Ectodermal cell (in vitro differentiated cells): ENCODE results near the gene ERC2.
"Not testable (repeated sequence)": the region's sequence is repeated elsewhere in the genome, so short reads cannot be mapped to it uniquely, and the experiment has no call there.

Experiments used
- H3K27ac ChIP-seq: 2 replicates; pipeline ENCODE4 v1.7.0; 2013; ENCODE audit warnings: mild to moderate bottlenecking, low read depth, low read length; ENCODE audit not compliant: insufficient read depth, poor library complexity, severe bottlenecking
- H3K27me3 ChIP-seq: 2 replicates; pipeline ENCODE4 v1.7.0; 2013; ENCODE audit warnings: mild to moderate bottlenecking, low read length; ENCODE audit not compliant: insufficient read depth, control insufficient read depth, poor library complexity, severe bottlenecking
- H3K36me3 ChIP-seq: one replicate; pipeline ENCODE4 v1.7.0; 2013; ENCODE audit warnings: low read length; ENCODE audit not compliant: control insufficient read depth, insufficient read depth
- H3K4me1 ChIP-seq: one replicate; pipeline ENCODE4 v1.7.0; 2013; ENCODE audit warnings: low read length; ENCODE audit not compliant: control insufficient read depth, insufficient read depth
- H3K4me3 ChIP-seq: 2 replicates; pipeline ENCODE4 v1.7.0; 2013; ENCODE audit warnings: low read depth, low read length, control low read depth; ENCODE audit not compliant: insufficient read depth
- H3K9me3 ChIP-seq: 2 replicates; pipeline ENCODE4 v1.7.0; 2013; ENCODE audit warnings: mild to moderate bottlenecking, low read length, moderate library complexity; ENCODE audit not compliant: control insufficient read depth
- WGBS, 2 experiments: methylation state at CpG; one replicate each; pipeline ENCODE4 v1.1.7; 2013; ENCODE audit warnings: missing lambda C conversion rate in 2 of 2; 5-methylcytosine and 5-hydroxymethylcytosine counted together

The ERC2 gene

DNA sequence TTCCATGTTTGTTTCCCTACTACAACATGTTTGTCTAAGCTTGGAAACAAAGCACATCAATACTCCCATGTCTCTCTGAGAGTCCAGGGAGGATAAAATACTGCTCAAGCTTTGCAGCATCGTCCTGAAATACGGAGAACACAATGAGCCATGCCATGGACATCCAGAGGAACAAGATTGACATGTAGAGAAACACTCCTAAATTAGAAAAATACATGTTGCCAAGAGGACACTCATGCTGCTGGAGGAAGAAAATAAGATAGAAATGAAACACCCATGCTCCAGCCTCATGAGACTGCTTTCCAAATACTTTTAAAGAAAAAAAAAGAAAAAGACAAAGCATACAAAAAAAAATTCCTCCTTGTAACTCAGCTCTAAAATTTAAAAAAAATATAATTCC, 387.0 kb downstream of the ERC2 start:
- WGBS, 2 experiments, result 91 to 97% methylated on average over 2 of the region's 2 CpGs
- no peaks in the 10 kb centered on the region for H3K4me1 ChIP-seq
- H3K9me3 ChIP-seq, result no peaks in the 10 kb centered on the region
- H3K4me3 ChIP-seq, result no peak overlapping the region
- H3K36me3 ChIP-seq, result no peaks in the 10 kb centered on the region
- no peaks in the 10 kb centered on the region for H3K27me3 ChIP-seq
- H3K27ac ChIP-seq, result no peak overlapping the region

DNA sequence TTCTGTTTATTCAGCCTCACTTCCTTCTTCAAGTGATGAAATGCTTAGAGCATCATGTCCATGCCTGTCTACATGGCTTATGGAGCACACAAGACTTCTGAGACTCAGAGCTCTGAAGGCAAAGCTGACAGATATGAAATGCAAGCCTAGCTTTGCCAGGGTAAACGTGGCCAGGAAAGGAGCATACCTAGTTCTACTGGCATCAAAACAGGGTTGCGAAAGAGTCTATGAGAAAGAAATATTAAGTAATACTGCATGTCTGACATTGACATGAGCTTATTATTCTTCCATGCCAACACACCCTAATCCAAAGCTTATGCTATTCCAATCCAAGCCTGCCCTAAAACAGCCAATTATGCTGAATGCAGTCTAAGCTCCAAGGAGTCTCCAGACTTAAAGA, 391.5 kb downstream of the ERC2 start:
- Histone ChIP-seq H3K4me1 (no peaks in the 10 kb centered on the region), H3K27ac (no peak overlapping the region), H3K9me3 (no peaks in the 10 kb centered on the region), H3K27me3 (no peaks in the 10 kb centered on the region), H3K36me3 (no peaks in the 10 kb centered on the region), H3K4me3 (no peak overlapping the region)
- 92 to 94% methylated on average over 2 of the region's 2 CpGs for WGBS, 2 experiments

DNA sequence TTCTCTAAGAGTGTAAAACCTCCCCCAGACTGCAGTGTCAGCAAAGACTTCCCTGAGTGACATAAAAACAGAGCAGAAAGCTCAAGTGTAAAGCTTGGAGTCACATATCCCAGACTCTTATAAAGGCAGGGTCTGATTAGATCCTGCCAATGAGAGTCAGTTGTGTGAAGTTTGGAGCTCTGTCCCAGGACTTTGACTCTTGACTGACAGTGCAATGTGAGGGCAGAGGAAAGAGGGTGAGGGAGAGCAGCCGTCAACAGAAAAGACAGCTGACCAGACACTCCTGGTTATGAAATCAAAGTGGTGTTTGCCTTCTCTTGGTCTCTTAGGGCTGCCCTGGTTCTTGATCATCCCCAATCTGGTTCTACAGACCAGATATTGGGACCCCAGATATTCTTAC, 393.2 kb downstream of the ERC2 start:
- H3K36me3 ChIP-seq, result no peaks in the 10 kb centered on the region
- no peak overlapping the region for H3K27ac ChIP-seq
- WGBS, 2 experiments, result 36 to 37% methylated on average over 1 of the region's 1 CpG
- no peaks in the 10 kb centered on the region for H3K27me3 ChIP-seq
- H3K4me1 ChIP-seq, result no peaks in the 10 kb centered on the region
- H3K9me3 ChIP-seq, result no peaks in the 10 kb centered on the region
- no peak overlapping the region for H3K4me3 ChIP-seq

- Histone ChIP-seq H3K4me1 (no peaks in the 10 kb centered on the region), H3K4me3 (no peak overlapping the region), H3K36me3 (no peaks in the 10 kb centered on the region), H3K27ac (no peak overlapping the region), H3K9me3 (no peaks in the 10 kb centered on the region), H3K27me3 (no peaks in the 10 kb centered on the region)
Observed at GRCh38 chr3:56069766-56070165, 398.5 kb downstream of the ERC2 start.

DNA sequence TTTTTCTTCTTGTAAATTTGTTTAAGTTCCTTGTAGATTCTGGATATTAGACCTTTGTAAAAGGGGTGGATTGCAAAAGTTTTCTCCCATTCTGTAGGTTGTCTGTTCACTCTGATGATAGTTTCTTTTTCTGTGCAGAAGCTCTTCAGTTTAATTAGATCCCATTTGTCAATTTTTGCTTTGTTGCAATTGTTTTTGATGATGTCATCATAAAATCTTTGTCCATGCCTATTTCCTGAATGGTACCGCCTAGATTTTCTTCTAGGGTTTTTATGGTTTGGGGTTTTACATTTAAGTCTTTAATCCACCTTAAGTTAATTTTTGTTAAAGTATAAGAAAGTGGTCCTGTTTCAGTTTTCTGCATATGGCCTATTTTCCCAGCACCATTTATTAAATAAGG, 401.9 kb downstream of the ERC2 start:
- H3K4me1 ChIP-seq, H3K27ac ChIP-seq, H3K36me3 ChIP-seq, H3K27me3 ChIP-seq, H3K4me3 ChIP-seq, H3K9me3 ChIP-seq: not testable (repeated sequence)
- 60% methylated on average over 1 of the region's 1 CpG; no CpG with 5 or more reads in 1 of the 2 experiments for WGBS, 2 experiments

DNA sequence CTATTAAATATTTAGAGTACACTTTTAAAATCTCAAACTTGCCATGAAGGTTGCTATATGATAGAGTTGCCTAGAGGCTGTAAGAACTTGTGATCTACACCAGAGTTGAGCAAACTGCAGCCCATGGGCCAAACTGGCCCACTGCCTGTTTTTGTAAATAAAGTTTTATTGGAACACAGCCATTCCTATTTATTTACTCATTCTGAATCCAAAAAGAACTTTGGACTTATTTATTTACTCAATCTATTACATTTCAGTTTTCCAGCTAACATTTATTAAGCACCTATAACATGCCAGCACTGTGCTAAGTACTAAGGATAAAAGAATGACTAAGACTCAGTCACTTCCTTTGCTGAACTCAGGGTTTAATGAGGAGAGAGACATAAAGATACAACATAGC, 403.6 kb downstream of the ERC2 start:
- no peak overlapping the region for H3K4me3 ChIP-seq
- no peaks in the 10 kb centered on the region for H3K4me1 ChIP-seq
- H3K36me3 ChIP-seq, result no peaks in the 10 kb centered on the region
- H3K27ac ChIP-seq, result no peak overlapping the region
- H3K27me3 ChIP-seq, result no peaks in the 10 kb centered on the region
- no peaks in the 10 kb centered on the region for H3K9me3 ChIP-seq

DNA sequence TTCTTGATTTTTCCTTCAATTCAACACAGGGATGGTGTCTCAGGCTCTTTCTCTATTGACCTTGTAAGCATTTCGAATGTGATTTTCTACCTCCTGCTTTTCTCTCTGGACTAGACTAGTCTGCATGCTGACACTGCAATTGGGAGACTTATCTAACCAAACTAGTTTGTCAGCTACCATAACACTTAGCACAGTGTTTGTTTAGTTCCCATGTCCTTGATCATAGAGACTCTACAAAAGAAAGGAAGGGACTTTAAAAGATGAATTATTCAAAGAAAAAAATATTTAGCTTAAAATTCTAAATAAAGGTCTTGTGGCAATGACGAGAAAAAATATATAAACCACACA, 407.0 kb downstream of the ERC2 start:
- no peaks in the 10 kb centered on the region for H3K36me3 ChIP-seq
- H3K9me3 ChIP-seq, result no peaks in the 10 kb centered on the region
- no peak overlapping the region for H3K4me3 ChIP-seq
- H3K27me3 ChIP-seq, result no peaks in the 10 kb centered on the region
- WGBS, 2 experiments, result 92 to 96% methylated on average over 1 of the region's 2 CpGs
- H3K4me1 ChIP-seq, result no peaks in the 10 kb centered on the region
- H3K27ac ChIP-seq, result no peak overlapping the region

GRCh38 chr3:56060521-56061278, 407.6 kb downstream of the ERC2 start:
- no peak overlapping the region for H3K4me3 ChIP-seq
- H3K9me3 ChIP-seq, result no peaks in the 10 kb centered on the region
- no peaks in the 10 kb centered on the region for H3K27me3 ChIP-seq
- no peak overlapping the region for H3K27ac ChIP-seq
- H3K36me3 ChIP-seq, result no peaks in the 10 kb centered on the region
- H3K4me1 ChIP-seq, result peaks cover 1% of the 10 kb centered on the region
- WGBS, 2 experiments, result 93 to 95% methylated on average over 6 of the region's 6 CpGs

DNA sequence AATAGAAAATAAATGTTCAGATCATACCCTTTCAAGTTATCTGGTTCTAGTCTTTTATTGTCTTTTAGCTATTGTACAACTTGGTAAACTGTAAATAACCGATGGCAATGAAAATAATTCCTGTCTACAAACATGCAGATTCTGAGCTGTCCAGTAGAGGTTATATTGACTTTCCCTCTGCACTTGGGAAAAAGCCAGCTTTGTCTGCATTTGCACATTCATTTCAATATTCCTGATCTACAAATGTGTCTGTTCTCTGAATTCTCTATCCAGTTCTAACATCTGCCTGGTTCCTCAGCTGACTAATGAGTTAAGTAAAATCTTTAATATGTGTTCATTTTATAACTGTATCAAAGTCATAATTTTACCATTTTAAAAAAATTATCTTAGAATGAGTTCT, 408.5 kb downstream of the ERC2 start:
- no peaks in the 10 kb centered on the region for H3K27me3 ChIP-seq
- H3K36me3 ChIP-seq, result no peaks in the 10 kb centered on the region
- WGBS, 2 experiments, result 88 to 100% methylated on average over 1 of the region's 1 CpG
- H3K9me3 ChIP-seq, result no peaks in the 10 kb centered on the region
- no peak overlapping the region for H3K27ac ChIP-seq
- H3K4me1 ChIP-seq, result peaks cover 10% of the 10 kb centered on the region
- H3K4me3 ChIP-seq, result no peak overlapping the region

DNA sequence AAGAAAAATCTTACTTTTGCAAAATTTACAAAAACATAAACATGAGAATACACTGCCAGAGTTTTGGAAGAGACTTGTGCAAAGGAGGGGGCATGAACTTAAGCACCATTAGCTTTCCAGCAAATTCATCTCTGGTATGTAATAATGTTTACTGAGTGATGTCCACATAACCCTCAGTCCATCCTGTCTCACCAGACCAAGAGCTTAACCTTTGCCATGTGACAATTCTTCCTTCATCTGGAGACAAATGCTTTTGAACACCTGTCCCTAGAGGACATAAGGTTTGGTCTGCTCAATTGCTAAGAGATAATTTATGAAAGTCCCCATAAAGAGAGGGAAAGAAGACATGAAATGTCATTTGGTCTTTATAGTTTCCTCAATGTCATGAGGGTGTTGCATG, 412.3 kb downstream of the ERC2 start:
- no peaks in the 10 kb centered on the region for H3K9me3 ChIP-seq
- H3K4me3 ChIP-seq, result no peak overlapping the region
- peaks cover 18% of the 10 kb centered on the region for H3K4me1 ChIP-seq
- no peaks in the 10 kb centered on the region for H3K36me3 ChIP-seq
- H3K27me3 ChIP-seq, result no peaks in the 10 kb centered on the region
- no peak overlapping the region for H3K27ac ChIP-seq

DNA sequence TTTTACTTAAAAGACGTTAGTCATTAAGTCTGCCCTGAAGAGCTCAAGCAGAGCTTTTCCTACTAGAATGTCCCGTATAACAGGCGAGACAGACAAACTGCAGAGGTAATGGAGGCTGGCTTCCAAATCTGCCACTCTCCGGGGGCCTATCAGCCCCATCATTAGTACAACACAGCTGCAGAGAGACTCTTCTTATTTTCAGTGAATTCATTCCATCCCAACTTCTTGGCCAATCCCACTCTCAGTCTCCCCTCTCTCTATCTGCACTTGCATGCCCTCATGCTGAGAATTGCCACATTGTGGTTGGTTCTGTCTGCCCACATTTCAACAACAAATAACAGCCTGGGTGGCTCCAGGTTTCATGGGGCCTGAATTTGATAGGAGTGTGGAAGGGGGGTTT, 412.7 kb downstream of the ERC2 start:
- 64 to 66% methylated on average over 4 of the region's 4 CpGs for WGBS, 2 experiments
- Histone ChIP-seq H3K9me3 (no peaks in the 10 kb centered on the region), H3K36me3 (no peaks in the 10 kb centered on the region), H3K4me3 (no peak overlapping the region), H3K27me3 (no peaks in the 10 kb centered on the region), H3K4me1 (peaks cover 18% of the 10 kb centered on the region), H3K27ac (no peak overlapping the region)
